Endometrial microvascular endothelial cells (primary cell): ENCODE results near the gene CD320. TPM values are rescaled to one million over a fixed set of nuclear protein-coding genes. Genes with fewer than 3 reads are reported as not detected.
"Not testable (repeated sequence)": the region's sequence is repeated elsewhere in the genome, so short reads cannot be mapped to it uniquely, and the experiment has no call there.

Experiments used
- in situ Hi-C: cut with HindIII; loops from 2 replicates; pipeline ENCODE4 v1.10.0; 2017; ENCODE audit warnings: low sequenced_read_pairs, low pct_unique_long_range_greater_than_20kb; ENCODE audit errors: inconsistent ontology term
- total RNA-seq: library from RNA; depleted of rRNA; stranded (reverse); fragments of >200 nt; gene quantifications from one replicate; pipeline ENCODE4 v1.2.3, GENCODE V29; 2015; ENCODE audit errors: inconsistent ontology term

CD320 gene
- total RNA-seq, 1 donor from 2014 or later: 169 TPM

GRCh38 chr19:8334458-8335342 is 26.5 kb upstream of the CD320 start:
- in situ Hi-C loops: no loop called here

- in situ Hi-C loops: no loop called here
These were observed 25.8 kb upstream of the CD320 start for GRCh38 chr19:8333767-8334457.

GRCh38 chr19:8332976-8333766 is 25.0 kb upstream of the CD320 start:
- in situ Hi-C loops: no loop called here

- in situ Hi-C loops: no loop called here
These were observed 23.2 kb upstream of the CD320 start for GRCh38 chr19:8331263-8331845.

- in situ Hi-C loops: no loop called here
These were observed 21.8 kb upstream of the CD320 start for GRCh38 chr19:8329996-8330395.

GRCh38 chr19:8325454-8325853 is 17.3 kb upstream of the CD320 start:
- in situ Hi-C loops: no loop called here

GRCh38 chr19:8324186-8325050 is 16.3 kb upstream of the CD320 start:
- in situ Hi-C loops: no loop called here

GRCh38 chr19:8323781-8324185 is 15.6 kb upstream of the CD320 start:
- in situ Hi-C loops: no loop called here

GRCh38 chr19:8322638-8322997 is 14.5 kb upstream of the CD320 start:
- in situ Hi-C loops: no loop called here

GRCh38 chr19:8321986-8322637 is 14.0 kb upstream of the CD320 start:
- in situ Hi-C loops: no loop called here

GRCh38 chr19:8321067-8321985 is 13.2 kb upstream of the CD320 start, which contains the start of the genes NDUFA7 and RPS28:
Gene NDUFA7, minus strand, starts transcription at chr19:8321375. Its CDS starts 17 bp downstream, at chr19:8321358.
Gene RPS28, plus strand, starts transcription at chr19:8321496. Its CDS starts 35 bp downstream, at chr19:8321531.
- in situ Hi-C loops: no loop called here

GRCh38 chr19:8320564-8321066 is 12.5 kb upstream of the CD320 start:
- in situ Hi-C loops: no loop called here

GRCh38 chr19:8319807-8320520 is 11.8 kb upstream of the CD320 start:
- in situ Hi-C loops: no loop called here

GRCh38 chr19:8318835-8319234 is 10.7 kb upstream of the CD320 start:
- in situ Hi-C loops: not testable (repeated sequence)

- in situ Hi-C loops: no loop called here
These were observed 8.4 kb upstream of the CD320 start for GRCh38 chr19:8316351-8317125.
